Thyroid gland (tissue), 4 donors: ENCODE measurements around the gene UCHL5. TPM values are rescaled to one million over a fixed set of nuclear protein-coding genes. Genes with fewer than 3 reads are reported as not detected.

Experiments used
- DNase-seq, 2 donors: peaks; one replicate each; pipeline ENCODE4 v3.0.0-alpha.2; 2019
- H3K27ac ChIP-seq, 3 donors: fragments of 200-600 bp; sonication (generic); 1 replicate in 2 of 3; 2 replicates in 1 of 3; pipeline ENCODE4 v1.5.1; 2016 to 2019; ENCODE audit warnings: mild to moderate bottlenecking in 1 of 3, moderate library complexity in 1 of 3
- H3K27me3 ChIP-seq: fragments of 200-600 bp; sonication (generic); one replicate; pipeline ENCODE4 v1.5.1; 2019
- H3K36me3 ChIP-seq, 2 donors: fragments of 200-600 bp; sonication (generic); one replicate each; pipeline ENCODE4 v1.5.1; 2016 to 2019
- H3K4me1 ChIP-seq, 2 donors: fragments of 200-600 bp; sonication (generic); one replicate each; pipeline ENCODE4 v1.5.1; 2017 to 2019
- H3K4me3 ChIP-seq, 3 donors: fragments of 200-600 bp; sonication (generic); replicated peaks in 1 of 3; 1 replicate in 2 of 3; 2 replicates in 1 of 3; pipeline ENCODE4 v1.5.1; 2016; ENCODE audit warnings: mild to moderate bottlenecking in 1 of 3
- H3K9me3 ChIP-seq: fragments of 200-600 bp; sonication (generic); one replicate; pipeline ENCODE4 v1.5.1; 2017
- CTCF ChIP-seq, 6 experiments: fragments of 200-600 bp in 3 of 6; fragments of 450-650 bp in 3 of 6; sonication (generic) in 3 of 6; IDR thresholded peaks; one replicate each; pipeline ENCODE4 v1.5.1; 2016 to 2019; ENCODE audit warnings: antibody characterized with exemption in 6 of 6, mild to moderate bottlenecking in 2 of 6, inconsistent platforms in 1 of 6, moderate library complexity in 1 of 6
- POLR2A ChIP-seq, 2 donors: fragments of 450-650 bp; IDR thresholded peaks; one replicate each; pipeline ENCODE4 v1.6.1; 2017; ENCODE audit warnings: antibody characterized with exemption in 2 of 2, mild to moderate bottlenecking in 2 of 2, moderate library complexity in 1 of 2
- WGBS, 2 donors: methylation state at CpG; one replicate each; pipeline ENCODE4 v1.1.5; 2017; 5-methylcytosine and 5-hydroxymethylcytosine counted together
- intact Hi-C: fragments of 100-400 bp; cut with DNase I; formaldehyde crosslinking; loops from one replicate; pipeline ENCODE4 v1.15.1; 2023
- small RNA-seq: library from RNA; depleted of rRNA; stranded (forward); fragments of <200 nt; gene quantifications from one replicate; pipeline ENCODE3, GENCODE V24; 2016
- total RNA-seq, 4 donors: library from RNA; depleted of rRNA; stranded (reverse); fragments of >200 nt; gene quantifications; one replicate each; pipeline ENCODE4 v1.2.3, GENCODE V29; 2016

Gene UCHL5
- total RNA-seq, 4 donors from 2014 or later: 24.5 to 31.1 (median 26.2) TPM

DNA sequence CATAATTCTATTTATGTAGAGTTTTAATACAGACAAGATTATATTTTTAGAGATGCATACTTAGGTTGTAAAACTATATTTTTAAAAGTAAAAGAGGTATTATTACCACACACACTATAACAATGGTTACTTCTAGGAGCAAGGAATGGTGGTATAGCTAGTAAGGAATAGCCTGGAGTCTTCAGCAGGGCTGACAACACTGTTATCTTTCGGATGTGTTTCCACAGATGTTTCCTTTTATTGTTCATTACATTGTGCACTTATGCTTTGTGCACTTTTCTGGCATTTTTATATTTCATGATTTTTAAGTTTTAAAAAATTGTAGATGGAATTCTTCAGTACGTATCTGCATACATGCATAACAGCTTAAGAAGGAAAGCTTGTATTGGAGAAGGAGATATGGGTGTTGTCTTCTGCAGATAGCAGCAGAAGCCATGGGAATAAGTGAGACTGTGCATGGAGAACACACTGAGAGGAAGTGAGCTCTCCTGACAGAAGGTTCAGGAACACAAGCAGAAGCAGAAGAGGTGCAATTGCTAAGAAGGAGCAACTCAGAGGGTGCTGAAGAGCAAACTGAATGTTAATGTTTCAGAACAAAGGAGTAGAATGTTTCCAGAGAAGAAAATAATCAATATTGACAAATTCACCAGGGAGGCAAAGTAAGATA lies 91.8 kb downstream of the UCHL5 start:
- H3K27ac ChIP-seq: no peak overlapping the region
- no peaks in the 10 kb centered on the region for H3K4me1 ChIP-seq
- H3K27me3 ChIP-seq: no peaks in the 10 kb centered on the region
- no peaks in the 10 kb centered on the region for H3K36me3 ChIP-seq
- no peaks in the 10 kb centered on the region for H3K9me3 ChIP-seq
- intact Hi-C loops: no loop called here
- H3K4me3 ChIP-seq: no peak overlapping the region
- WGBS, 2 donors: 80 to 83% methylated on average over 2 of the region's 2 CpGs
- DNase-seq: no peak
- TF ChIP-seq CTCF (IDR thresholded peaks at IDR 0.05) (no peak), POLR2A (IDR thresholded peaks at IDR 0.05) (no peak)

- H3K27me3 ChIP-seq: no peaks in the 10 kb centered on the region
- H3K36me3 ChIP-seq: no peaks in the 10 kb centered on the region
- no peak overlapping the region for H3K27ac ChIP-seq
- H3K4me3 ChIP-seq: no peak overlapping the region
- TF ChIP-seq POLR2A (IDR thresholded peaks at IDR 0.05): no peak
- TF ChIP-seq CTCF (IDR thresholded peaks at IDR 0.05): no peak
- H3K4me1 ChIP-seq: no peaks in the 10 kb centered on the region
- DNase-seq: no peak
- H3K9me3 ChIP-seq: no peaks in the 10 kb centered on the region
- WGBS, 2 donors: 66 to 90% methylated on average over 2 of the region's 2 CpGs
- intact Hi-C loops: no loop called here
Measured at GRCh38 chr1:192966073-192966472, 93.1 kb downstream of the UCHL5 start.

DNA sequence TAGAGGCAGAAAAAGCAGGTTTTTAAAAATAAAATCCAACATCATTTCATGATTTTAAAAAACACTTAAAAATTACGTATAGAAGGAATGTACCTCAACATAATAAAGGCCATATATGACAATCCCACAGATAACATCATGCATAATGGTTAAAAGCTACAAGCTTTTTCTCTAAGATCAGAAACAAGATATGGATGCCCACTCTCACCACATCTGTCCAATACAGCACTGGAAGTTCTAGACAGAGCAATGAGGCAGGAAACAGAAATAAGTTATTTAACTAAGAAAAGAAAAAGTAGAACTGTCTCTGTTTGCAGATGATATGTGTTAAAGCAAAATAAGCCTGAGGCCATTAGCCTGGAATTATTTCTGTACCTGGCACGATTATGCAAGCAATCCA lies 96.3 kb downstream of the UCHL5 start:
- Histone ChIP-seq H3K36me3 (no peaks in the 10 kb centered on the region), H3K4me3 (no peak overlapping the region), H3K4me1 (no peaks in the 10 kb centered on the region), H3K27ac (no peak overlapping the region), H3K9me3 (no peaks in the 10 kb centered on the region), H3K27me3 (no peaks in the 10 kb centered on the region)
- TF ChIP-seq POLR2A (IDR thresholded peaks at IDR 0.05): no peak
- no peak for TF ChIP-seq CTCF (IDR thresholded peaks at IDR 0.05)
- intact Hi-C loops: no loop called here
- WGBS, 2 donors: 86 to 96% methylated on average over 2 of the region's 2 CpGs
- DNase-seq: no peak

Small RNA genes lying within 50 kb of the gene (small RNA-seq; reads per million reads assigned to genes)
- not detected for gene SCARNA18B

Other genes with a start within 250 kb of the UCHL5 start
- gene RO60, start 252 bp upstream of the UCHL5 start, total RNA-seq: 100 to 1,000 TPM in 2 of 4 donors, 10 to 100 TPM in 2; 90.1 to 129 (median 102) TPM
- 10 to 100 TPM in 1 of 4 donors, 1 to 10 TPM in 3; 4.5 to 23.0 (median 6.1) TPM for gene GLRX2, start 46.1 kb upstream of the UCHL5 start, total RNA-seq
- 10 to 100 TPM; 44.6 to 70.0 (median 50.5) TPM for gene CDC73, start 62.7 kb upstream of the UCHL5 start, total RNA-seq
- gene B3GALT2, start 127.3 kb upstream of the UCHL5 start, total RNA-seq: 1 to 10 TPM in 3 of 4 donors, under 1 TPM in 1; 0.67 to 1.7 (median 1.6) TPM